Measurements from ENCODE around the gene SH3PXD2B.
"Not testable (repeated sequence)": the region's sequence is repeated elsewhere in the genome, so short reads cannot be mapped to it uniquely, and the experiment has no call there.

SH3PXD2B gene

GRCh38 chr5:172399826-172400225 lies 54.5 kb downstream of the SH3PXD2B start:
- no peak for DNase-seq (ENCODE audit: low spot score)

GRCh38 chr5:172399336-172399735 lies 55.0 kb downstream of the SH3PXD2B start:
- DNase-seq (ENCODE audit: low spot score) = no peak

GRCh38 chr5:172398645-172399044 lies 55.7 kb downstream of the SH3PXD2B start:
- DNase-seq (ENCODE audit: low spot score) = not testable (repeated sequence)

GRCh38 chr5:172396994-172397393 lies 57.3 kb downstream of the SH3PXD2B start:
- not testable (repeated sequence) for DNase-seq (ENCODE audit: low spot score)

GRCh38 chr5:172396220-172396619 lies 58.1 kb downstream of the SH3PXD2B start:
- DNase-seq (ENCODE audit: low spot score) = no peak

- no peak for DNase-seq (ENCODE audit: low spot score)
These were observed 58.8 kb downstream of the SH3PXD2B start for GRCh38 chr5:172395483-172395882.

GRCh38 chr5:172389578-172390112 lies 64.7 kb downstream of the SH3PXD2B start:
- no peak for DNase-seq (ENCODE audit: low spot score)

- no peak for DNase-seq (ENCODE audit: low spot score)
These were observed 66.0 kb downstream of the SH3PXD2B start for GRCh38 chr5:172388246-172388733.

- no peak for DNase-seq (ENCODE audit: low spot score)
These were observed 68.6 kb downstream of the SH3PXD2B start for GRCh38 chr5:172385707-172386106.

GRCh38 chr5:172385010-172385563 lies 69.2 kb downstream of the SH3PXD2B start:
- no peak for DNase-seq (ENCODE audit: low spot score)

GRCh38 chr5:172383191-172383802 lies 71.0 kb downstream of the SH3PXD2B start:
- DNase-seq (ENCODE audit: low spot score) = no peak

- DNase-seq (ENCODE audit: low spot score) = no peak
These were observed 73.2 kb downstream of the SH3PXD2B start for GRCh38 chr5:172380987-172381643.

- no peak for DNase-seq (ENCODE audit: low spot score)
These were observed 73.9 kb downstream of the SH3PXD2B start for GRCh38 chr5:172380301-172380986.

- DNase-seq (ENCODE audit: low spot score) = no peak
These were observed 74.8 kb downstream of the SH3PXD2B start for GRCh38 chr5:172379481-172379880.

GRCh38 chr5:172377856-172378255 lies 76.5 kb downstream of the SH3PXD2B start:
- DNase-seq (ENCODE audit: low spot score) = no peak

- DNase-seq (ENCODE audit: low spot score) = no peak
These were observed 76.9 kb downstream of the SH3PXD2B start for GRCh38 chr5:172377438-172377837.

GRCh38 chr5:172374783-172375182 lies 79.5 kb downstream of the SH3PXD2B start:
- DNase-seq (ENCODE audit: low spot score) = no peak

- no peak for DNase-seq (ENCODE audit: low spot score)
These were observed 80.6 kb downstream of the SH3PXD2B start for GRCh38 chr5:172373680-172374079.

GRCh38 chr5:172371684-172372083 lies 82.6 kb downstream of the SH3PXD2B start:
- no peak for DNase-seq (ENCODE audit: low spot score)

- DNase-seq (ENCODE audit: low spot score) = peak; percentile 50
These were observed 83.4 kb downstream of the SH3PXD2B start for GRCh38 chr5:172370648-172371545.

- no peak for DNase-seq (ENCODE audit: low spot score)
These were observed 84.1 kb downstream of the SH3PXD2B start for GRCh38 chr5:172370237-172370640.
